HCT116 (cell line): Measurements from ENCODE around the gene OR10AG1. TPM values are rescaled to one million over a fixed set of nuclear protein-coding genes. Genes with fewer than 3 reads are reported as not detected.

Source experiments
- ATAC-seq: fragments of 200-7000 bp; cut with Tn5 transposase; 2 replicates; pipeline ENCODE4 v1.9.1; 2020; ENCODE audit warnings: mild to moderate bottlenecking, moderate library complexity
- Bru-seq: library from RNA; stranded (reverse); fragments of 400-500 nt; gene quantifications from one replicate; lab custom pipeline; 2021; lab: Mats Ljungman, UMichigan
- BruChase-seq, 2 experiments: library from RNA; stranded (reverse); fragments of 400-500 nt; gene quantifications; one replicate each; lab custom pipeline; 2021; lab: Mats Ljungman, UMichigan
- BruUV-seq: library from RNA; stranded (reverse); fragments of 400-500 nt; replicated peaks from 2 replicates; lab custom pipeline; 2021; lab: Mats Ljungman, UMichigan
- CTCF ChIA-PET: fragments of 300-600 bp; sonication (Branson Sonifier 250); formaldehyde crosslinking; loops from one replicate; lab custom pipeline; 2021; ENCODE audit warnings: antibody characterized with exemption; lab: Charles Lee
- POLR2A ChIA-PET: fragments of 300-600, 350-600 bp; sonication (Branson Sonifier 250); formaldehyde crosslinking; loops from one replicate; lab custom pipeline; 2021; ENCODE audit warnings: antibody characterized with exemption; lab: Charles Lee
- RAD21 ChIA-PET, 2 experiments: fragments of 300-600 bp; sonication (Branson Sonifier 250); formaldehyde crosslinking; loops; one replicate each; lab custom pipeline; 2023; ENCODE audit warnings: low total read pairs in 2 of 2; ENCODE audit not compliant: uncharacterized antibody in 2 of 2, unreplicated experiment in 2 of 2, low non-redundant PET in 1 of 2; lab: Charles Lee
- DNase-seq: peaks from one replicate; pipeline ENCODE4 v3.0.0-alpha.2; 2010; ENCODE audit warnings: low read depth, low spot score
- H2AFZ ChIP-seq: fragments of 200-600 bp; shearing (Covaris generic), sonication (generic); 2 replicates; pipeline ENCODE4 v1.6.1; 2017; ENCODE audit warnings: low read depth, mixed run types, mixed read lengths, antibody characterized with exemption, low read length; ENCODE audit not compliant: poor library complexity, severe bottlenecking
- H3K27ac ChIP-seq: 2 replicates; pipeline ENCODE4 v1.5.1; 2012; ENCODE audit warnings: low read depth, low read length
- H3K27me3 ChIP-seq: fragments of 200-600 bp; sonication (generic); 2 replicates; pipeline ENCODE4 v1.6.1; 2016; ENCODE audit warnings: mixed run types, low read length, mixed read lengths; ENCODE audit not compliant: insufficient read depth
- H3K36me3 ChIP-seq, 2 experiments: fragments of 200-500 bp in 1 of 2; fragments of 200-600 bp in 1 of 2; sonication (Bioruptor generic) in 1 of 2; sonication (generic) in 1 of 2; 2 replicates each; pipeline versions ENCODE4 v1.5.1 to v1.6.1; 2014 to 2016; ENCODE audit warnings: low read length in 2 of 2, inconsistent platforms in 1 of 2, mixed read lengths in 1 of 2, mixed run types in 1 of 2; ENCODE audit not compliant: insufficient read depth in 2 of 2, control insufficient read depth in 1 of 2
- H3K4me1 ChIP-seq, 2 experiments: fragments of 200-600 bp in 1 of 2; sonication (generic) in 1 of 2; 2 replicates each; pipeline versions ENCODE4 v1.5.1 to v1.6.1; 2012 to 2017; ENCODE audit warnings: low read length in 2 of 2, inconsistent platforms in 1 of 2, mild to moderate bottlenecking in 1 of 2, mixed read lengths in 1 of 2, mixed run types in 1 of 2, moderate library complexity in 1 of 2; ENCODE audit not compliant: insufficient read depth in 2 of 2, control insufficient read depth in 1 of 2
- H3K4me2 ChIP-seq: fragments of 200-600 bp; sonication (generic); 2 replicates; pipeline ENCODE4 v1.6.1; 2017; ENCODE audit warnings: mixed run types, low read length, mixed read lengths
- H3K4me3 ChIP-seq, 2 experiments: fragments of 200-600 bp in 1 of 2; sonication (generic) in 1 of 2; replicated peaks in 1 of 2; 2 replicates each; pipeline ENCODE4 v1.5.1; 2011 to 2016; ENCODE audit warnings: low read length in 2 of 2, control low read depth in 1 of 2, low read depth in 1 of 2, mild to moderate bottlenecking in 1 of 2, mixed read lengths in 1 of 2, mixed run types in 1 of 2
- H3K79me2 ChIP-seq: fragments of 200-600 bp; sonication (generic); 2 replicates; pipeline ENCODE4 v1.6.1; 2017; ENCODE audit warnings: mild to moderate bottlenecking, mixed run types, low read length, moderate library complexity, mixed read lengths; ENCODE audit not compliant: insufficient read depth
- H3K9ac ChIP-seq: fragments of 200-600 bp; sonication (generic); 2 replicates; pipeline ENCODE4 v1.6.1; 2016; ENCODE audit warnings: low read length, mixed read lengths
- H3K9me2 ChIP-seq: fragments of 200-600 bp; sonication (generic), shearing (Covaris generic); 2 replicates; pipeline ENCODE4 v1.6.1; 2017; ENCODE audit warnings: mixed run types, mild to moderate bottlenecking, moderate library complexity; ENCODE audit not compliant: insufficient read depth
- H3K9me3 ChIP-seq, 2 experiments: fragments of 200-500 bp in 1 of 2; fragments of 200-600 bp in 1 of 2; sonication (Bioruptor generic) in 1 of 2; sonication (generic) in 1 of 2; 2 replicates each; pipeline ENCODE4 v1.6.1; 2014 to 2017; ENCODE audit warnings: low read length in 2 of 2, mixed read lengths in 2 of 2, inconsistent platforms in 1 of 2, low read depth in 1 of 2, mild to moderate bottlenecking in 1 of 2, mixed run types in 1 of 2, moderate library complexity in 1 of 2; ENCODE audit not compliant: control insufficient read depth in 1 of 2, insufficient read depth in 1 of 2
- H4K20me1 ChIP-seq: fragments of 200-600 bp; sonication (generic), shearing (Covaris generic); 2 replicates; pipeline ENCODE4 v1.6.1; 2017; ENCODE audit warnings: mixed run types, mild to moderate bottlenecking, moderate library complexity; ENCODE audit not compliant: insufficient read depth
- EGR1 ChIP-seq: IDR thresholded peaks from 2 replicates; pipeline ENCODE4 v1.6.1; 2012; ENCODE audit warnings: low read depth
- EZH2phosphoT487 ChIP-seq: fragments of 200-600 bp; IDR thresholded peaks from 2 replicates; pipeline ENCODE4 v1.6.1; 2018; ENCODE audit warnings: antibody characterized with exemption, borderline replicate concordance
- JUND ChIP-seq: IDR thresholded peaks from 2 replicates; pipeline ENCODE4 v1.6.1; 2012
- SRF ChIP-seq: IDR thresholded peaks from 2 replicates; pipeline ENCODE4 v1.6.1; 2012; ENCODE audit warnings: low read depth
- YY1 ChIP-seq: IDR thresholded peaks from 2 replicates; pipeline ENCODE4 v1.6.1; 2011; ENCODE audit warnings: low read length, low read depth, moderate library complexity, mild to moderate bottlenecking; ENCODE audit not compliant: insufficient replicate concordance; ENCODE audit errors: extremely low read depth
- intact Hi-C: fragments of 100-400 bp; cut with micrococcal nuclease; formaldehyde crosslinking; loops from 2 replicates; pipeline ENCODE4 v1.10.0; 2022
- long read RNA-seq: library from polyadenylated mRNA; unstranded; transcript quantifications from one replicate; pipeline ENCODE4 v2.0.0, GENCODE V29; 2021; ENCODE audit not compliant: unreplicated experiment
- polyA plus RNA-seq: library from polyadenylated mRNA; unstranded; fragments of >200 nt; gene quantifications from 2 replicates; pipeline ENCODE4 v1.2.1, GENCODE V29; 2012; ENCODE audit warnings: missing spikeins
- total RNA-seq: library from RNA; stranded (reverse); gene quantifications from one replicate; pipeline ENCODE4 v1.2.1, GENCODE V29; 2021; ENCODE audit not compliant: unreplicated experiment
- TF ChIP-seq, protein P1 (sequence below): IDR thresholded peaks from 2 replicates; pipeline ENCODE4 v1.6.1; 2012
- TF ChIP-seq, protein P2 (sequence below): IDR thresholded peaks from 2 replicates; pipeline ENCODE4 v1.6.1; 2012; ENCODE audit warnings: low read depth

The OR10AG1 gene, protein sequence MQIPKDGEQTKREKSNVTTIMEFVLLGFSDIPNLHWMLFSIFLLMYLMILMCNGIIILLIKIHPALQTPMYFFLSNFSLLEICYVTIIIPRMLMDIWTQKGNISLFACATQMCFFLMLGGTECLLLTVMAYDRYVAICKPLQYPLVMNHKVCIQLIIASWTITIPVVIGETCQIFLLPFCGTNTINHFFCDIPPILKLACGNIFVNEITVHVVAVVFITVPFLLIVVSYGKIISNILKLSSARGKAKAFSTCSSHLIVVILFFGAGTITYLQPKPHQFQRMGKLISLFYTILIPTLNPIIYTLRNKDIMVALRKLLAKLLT
- total RNA-seq (not detected), Bru-seq, nascent RNA (not detected), BruChase-seq, experiment 1, labeled RNA remaining after a 6-hour chase (not detected), BruChase-seq, experiment 2, labeled RNA remaining after a 2-hour chase (not detected)
- polyA plus RNA-seq: not detected in 2 replicates
- long read RNA-seq: 0 reads

DNA sequence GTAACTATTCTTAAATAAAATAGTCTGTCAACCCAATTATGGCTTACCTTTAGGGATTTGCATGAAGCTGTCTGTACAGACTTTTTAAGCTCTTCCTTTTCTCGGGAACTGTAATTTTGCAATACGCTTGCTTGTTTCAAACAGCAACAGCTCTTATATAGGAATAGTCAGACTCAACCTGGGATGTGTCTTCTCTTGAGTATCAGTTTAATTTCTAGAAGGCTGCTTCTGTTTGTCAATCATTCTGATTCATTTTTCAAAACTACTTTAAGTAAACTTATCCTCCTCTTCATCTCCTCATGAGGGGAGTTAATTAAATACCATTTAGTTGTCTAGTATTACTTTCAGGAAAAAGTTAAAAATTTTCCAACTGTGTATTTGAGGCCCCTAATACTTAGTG lies at the start of gene OR10AG1:
Gene OR10AG1, minus strand, starts transcription at position 101 of the 400 bp plus-strand sequence. Its CDS starts 38 bp downstream, at position 63.
- RAD21 ChIA-PET: no interaction called here
- H3K9me2 ChIP-seq: no peaks in the 10 kb centered on the region
- H3K27me3 ChIP-seq: no peaks in the 10 kb centered on the region
- BruUV-seq: no TSS peak
- no peak within 1 kb of the TSS for H3K9ac ChIP-seq
- H3K36me3 ChIP-seq: no peaks in the 10 kb centered on the region
- no peak within 1 kb of the TSS for H3K4me2 ChIP-seq
- DNase-seq (no peak), ATAC-seq (no peak)
- POLR2A ChIA-PET: no interaction called here
- no peak within 1 kb of the TSS for H3K4me3 ChIP-seq
- CTCF ChIA-PET: no interaction called here
- TF ChIP-seq SRF (no peak), EZH2phosphoT487 (no peak), EGR1 (no peak), JUND (no peak), YY1 (no peak)
- TF ChIP-seq, protein P1, sequence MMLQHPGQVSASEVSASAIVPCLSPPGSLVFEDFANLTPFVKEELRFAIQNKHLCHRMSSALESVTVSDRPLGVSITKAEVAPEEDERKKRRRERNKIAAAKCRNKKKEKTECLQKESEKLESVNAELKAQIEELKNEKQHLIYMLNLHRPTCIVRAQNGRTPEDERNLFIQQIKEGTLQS: no peak
- TF ChIP-seq, protein P2, sequence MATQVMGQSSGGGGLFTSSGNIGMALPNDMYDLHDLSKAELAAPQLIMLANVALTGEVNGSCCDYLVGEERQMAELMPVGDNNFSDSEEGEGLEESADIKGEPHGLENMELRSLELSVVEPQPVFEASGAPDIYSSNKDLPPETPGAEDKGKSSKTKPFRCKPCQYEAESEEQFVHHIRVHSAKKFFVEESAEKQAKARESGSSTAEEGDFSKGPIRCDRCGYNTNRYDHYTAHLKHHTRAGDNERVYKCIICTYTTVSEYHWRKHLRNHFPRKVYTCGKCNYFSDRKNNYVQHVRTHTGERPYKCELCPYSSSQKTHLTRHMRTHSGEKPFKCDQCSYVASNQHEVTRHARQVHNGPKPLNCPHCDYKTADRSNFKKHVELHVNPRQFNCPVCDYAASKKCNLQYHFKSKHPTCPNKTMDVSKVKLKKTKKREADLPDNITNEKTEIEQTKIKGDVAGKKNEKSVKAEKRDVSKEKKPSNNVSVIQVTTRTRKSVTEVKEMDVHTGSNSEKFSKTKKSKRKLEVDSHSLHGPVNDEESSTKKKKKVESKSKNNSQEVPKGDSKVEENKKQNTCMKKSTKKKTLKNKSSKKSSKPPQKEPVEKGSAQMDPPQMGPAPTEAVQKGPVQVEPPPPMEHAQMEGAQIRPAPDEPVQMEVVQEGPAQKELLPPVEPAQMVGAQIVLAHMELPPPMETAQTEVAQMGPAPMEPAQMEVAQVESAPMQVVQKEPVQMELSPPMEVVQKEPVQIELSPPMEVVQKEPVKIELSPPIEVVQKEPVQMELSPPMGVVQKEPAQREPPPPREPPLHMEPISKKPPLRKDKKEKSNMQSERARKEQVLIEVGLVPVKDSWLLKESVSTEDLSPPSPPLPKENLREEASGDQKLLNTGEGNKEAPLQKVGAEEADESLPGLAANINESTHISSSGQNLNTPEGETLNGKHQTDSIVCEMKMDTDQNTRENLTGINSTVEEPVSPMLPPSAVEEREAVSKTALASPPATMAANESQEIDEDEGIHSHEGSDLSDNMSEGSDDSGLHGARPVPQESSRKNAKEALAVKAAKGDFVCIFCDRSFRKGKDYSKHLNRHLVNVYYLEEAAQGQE: no peak
- H2AFZ ChIP-seq: no peak within 1 kb of the TSS
- H3K9me3 ChIP-seq: peaks cover 0 to 14% of the 10 kb centered on the region in 2 experiments; a peak in 2 of 4 replicates
- H3K4me1 ChIP-seq: no peaks in the 10 kb centered on the region
- H3K79me2 ChIP-seq: no peaks in the 10 kb centered on the region
- no peak within 1 kb of the TSS for H3K27ac ChIP-seq
- H4K20me1 ChIP-seq: no peaks in the 10 kb centered on the region
- intact Hi-C loops: no loop called here
